Measurements from ENCODE around the gene HECW1.
"Not testable (repeated sequence)": the region's sequence is repeated elsewhere in the genome, so short reads cannot be mapped to it uniquely, and the experiment has no call there.

The HECW1 gene

DNA sequence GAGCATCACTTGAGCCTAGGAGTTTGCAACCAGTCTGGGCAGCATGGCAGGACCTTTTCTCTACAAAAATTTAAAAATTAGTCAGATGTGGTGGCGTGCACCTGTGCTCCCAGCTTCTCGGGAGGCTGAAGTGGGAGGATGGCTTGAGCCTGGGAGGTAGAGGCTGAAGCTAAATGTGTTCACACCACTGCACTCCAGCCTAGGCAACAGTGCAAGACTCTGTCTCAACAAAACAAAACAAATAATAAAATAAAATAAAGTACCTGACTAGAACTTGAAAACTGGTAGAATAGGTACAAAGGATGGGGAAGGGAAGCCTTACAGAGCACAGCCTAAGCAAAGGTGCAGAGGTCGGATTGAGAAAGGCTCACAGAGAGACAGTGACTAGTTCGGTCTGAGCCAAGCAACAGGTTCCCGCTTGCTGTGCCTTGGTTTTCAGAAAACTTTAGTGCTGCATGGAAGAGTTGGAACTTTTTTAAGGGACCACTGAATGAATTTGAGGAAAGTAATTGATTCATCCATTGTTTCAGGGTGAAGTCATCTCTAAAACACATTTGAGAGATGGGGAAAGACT is 370.3 kb downstream of the HECW1 start:
- no peak overlapping the region for H3K4me3 ChIP-seq (replicated peaks; ENCODE audit: low read depth, low read length)
- DNase-seq (ENCODE audit: low read depth): no peak
- TF ChIP-seq, protein P1, sequence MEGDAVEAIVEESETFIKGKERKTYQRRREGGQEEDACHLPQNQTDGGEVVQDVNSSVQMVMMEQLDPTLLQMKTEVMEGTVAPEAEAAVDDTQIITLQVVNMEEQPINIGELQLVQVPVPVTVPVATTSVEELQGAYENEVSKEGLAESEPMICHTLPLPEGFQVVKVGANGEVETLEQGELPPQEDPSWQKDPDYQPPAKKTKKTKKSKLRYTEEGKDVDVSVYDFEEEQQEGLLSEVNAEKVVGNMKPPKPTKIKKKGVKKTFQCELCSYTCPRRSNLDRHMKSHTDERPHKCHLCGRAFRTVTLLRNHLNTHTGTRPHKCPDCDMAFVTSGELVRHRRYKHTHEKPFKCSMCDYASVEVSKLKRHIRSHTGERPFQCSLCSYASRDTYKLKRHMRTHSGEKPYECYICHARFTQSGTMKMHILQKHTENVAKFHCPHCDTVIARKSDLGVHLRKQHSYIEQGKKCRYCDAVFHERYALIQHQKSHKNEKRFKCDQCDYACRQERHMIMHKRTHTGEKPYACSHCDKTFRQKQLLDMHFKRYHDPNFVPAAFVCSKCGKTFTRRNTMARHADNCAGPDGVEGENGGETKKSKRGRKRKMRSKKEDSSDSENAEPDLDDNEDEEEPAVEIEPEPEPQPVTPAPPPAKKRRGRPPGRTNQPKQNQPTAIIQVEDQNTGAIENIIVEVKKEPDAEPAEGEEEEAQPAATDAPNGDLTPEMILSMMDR (IDR thresholded peaks at IDR 0.05; ENCODE audit: low read length, missing control alignments): no peak

DNA sequence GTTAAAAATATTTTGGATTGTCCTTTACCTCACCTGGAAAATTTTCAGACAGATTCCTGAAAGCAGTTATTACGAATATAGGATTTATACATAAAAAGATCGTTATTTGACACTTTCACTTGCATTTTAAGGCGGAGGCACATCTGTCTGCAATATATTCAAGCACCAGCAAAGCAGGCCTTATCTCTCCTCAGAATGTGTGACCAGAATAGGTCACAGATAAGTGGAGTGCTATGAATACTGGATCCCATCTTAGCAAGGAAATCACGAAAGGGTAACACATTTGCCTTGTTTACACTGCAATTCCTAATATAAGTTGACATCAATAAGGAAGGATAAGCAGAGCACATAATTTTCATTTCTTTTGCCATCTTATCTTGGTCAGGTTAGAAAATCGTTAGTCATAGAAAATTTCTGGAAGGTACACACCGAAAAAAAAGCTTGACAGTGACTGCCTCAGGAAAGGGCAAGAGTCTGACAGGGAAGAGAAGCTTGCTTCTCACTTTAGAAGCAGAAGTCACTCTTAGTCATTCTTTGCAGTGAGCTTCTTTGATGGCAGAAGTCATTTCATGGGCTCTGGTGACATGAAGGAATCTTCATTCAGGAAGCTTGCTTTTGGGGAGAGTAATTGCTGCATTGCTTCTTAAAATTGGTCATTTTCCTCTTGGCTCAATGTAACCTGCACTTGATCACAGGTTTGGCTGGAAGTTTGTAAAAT is 372.4 kb downstream of the HECW1 start:
- no peak for DNase-seq (ENCODE audit: low read depth)
- TF ChIP-seq, protein P1 (IDR thresholded peaks at IDR 0.05; ENCODE audit: low read length, missing control alignments): no peak
- no peak overlapping the region for H3K4me3 ChIP-seq (replicated peaks; ENCODE audit: low read depth, low read length)

- H3K4me3 ChIP-seq (replicated peaks; ENCODE audit: low read depth, low read length): no peak overlapping the region
- TF ChIP-seq, protein P1 (IDR thresholded peaks at IDR 0.05; ENCODE audit: low read length, missing control alignments): no peak
- no peak for DNase-seq (ENCODE audit: low read depth)
These were observed 373.1 kb downstream of the HECW1 start for GRCh38 chr7:43485580-43485979.

- DNase-seq (ENCODE audit: low read depth); H3K4me3 ChIP-seq (replicated peaks; ENCODE audit: low read depth, low read length): not testable (repeated sequence)
These were observed 373.6 kb downstream of the HECW1 start for GRCh38 chr7:43486008-43486407.

DNA sequence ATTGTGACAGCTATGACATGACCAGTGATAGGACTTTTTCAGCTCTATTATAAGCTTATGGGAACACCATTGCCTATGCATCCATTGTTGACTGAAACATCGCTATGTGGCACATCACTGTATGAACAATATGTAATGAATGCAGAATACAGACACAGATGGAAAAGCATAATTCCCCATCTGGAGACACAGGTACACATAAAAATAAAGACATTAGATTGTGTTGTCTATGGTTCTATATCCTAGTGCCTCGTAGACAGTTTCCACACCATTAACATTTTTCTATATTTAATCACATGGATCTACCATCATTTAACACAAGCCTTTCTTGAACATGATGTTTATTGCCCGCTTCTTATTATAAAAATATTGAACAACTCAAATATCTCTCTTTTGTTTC is 374.2 kb downstream of the HECW1 start:
- H3K4me3 ChIP-seq (replicated peaks; ENCODE audit: low read depth, low read length): no peak overlapping the region
- no peak for DNase-seq (ENCODE audit: low read depth)
- TF ChIP-seq, protein P1 (IDR thresholded peaks at IDR 0.05; ENCODE audit: low read length, missing control alignments): no peak

GRCh38 chr7:43487731-43488073 is 375.3 kb downstream of the HECW1 start:
- H3K4me3 ChIP-seq (replicated peaks; ENCODE audit: low read depth, low read length): no peak overlapping the region
- TF ChIP-seq, protein P1 (IDR thresholded peaks at IDR 0.05; ENCODE audit: low read length, missing control alignments): no peak
- DNase-seq (ENCODE audit: low read depth): no peak

GRCh38 chr7:43489257-43489656 is 376.8 kb downstream of the HECW1 start:
- no peak overlapping the region for H3K4me3 ChIP-seq (replicated peaks; ENCODE audit: low read depth, low read length)
- TF ChIP-seq, protein P1 (IDR thresholded peaks at IDR 0.05; ENCODE audit: low read length, missing control alignments): no peak
- DNase-seq (ENCODE audit: low read depth): no peak
